Gastroesophageal sphincter (tissue), 3 donors: Measurements from ENCODE around the gene ABHD12.

Experiments used
- CTCF ChIP-seq, 4 experiments: fragments of 200-600 bp in 2 of 4; fragments of 450-650 bp in 2 of 4; sonication (generic) in 1 of 4; IDR thresholded peaks; one replicate each; pipeline ENCODE4 v1.5.1; 2017 to 2019; ENCODE audit warnings: antibody characterized with exemption in 4 of 4, mild to moderate bottlenecking in 2 of 4, moderate library complexity in 2 of 4
- EP300 ChIP-seq: sonication (generic); formaldehyde crosslinking; IDR thresholded peaks from one replicate; pipeline ENCODE4 v1.6.1; 2017; ENCODE audit warnings: antibody characterized with exemption, mild to moderate bottlenecking
- POLR2A ChIP-seq, 2 donors: fragments of 450-650 bp; IDR thresholded peaks; one replicate each; pipeline ENCODE4 v1.6.1; 2017; ENCODE audit warnings: antibody characterized with exemption in 2 of 2, mild to moderate bottlenecking in 2 of 2, moderate library complexity in 1 of 2
- POLR2AphosphoS5 ChIP-seq: sonication (generic); formaldehyde crosslinking; IDR thresholded peaks from one replicate; pipeline ENCODE4 v1.6.1; 2017; ENCODE audit warnings: antibody characterized with exemption

DNA sequence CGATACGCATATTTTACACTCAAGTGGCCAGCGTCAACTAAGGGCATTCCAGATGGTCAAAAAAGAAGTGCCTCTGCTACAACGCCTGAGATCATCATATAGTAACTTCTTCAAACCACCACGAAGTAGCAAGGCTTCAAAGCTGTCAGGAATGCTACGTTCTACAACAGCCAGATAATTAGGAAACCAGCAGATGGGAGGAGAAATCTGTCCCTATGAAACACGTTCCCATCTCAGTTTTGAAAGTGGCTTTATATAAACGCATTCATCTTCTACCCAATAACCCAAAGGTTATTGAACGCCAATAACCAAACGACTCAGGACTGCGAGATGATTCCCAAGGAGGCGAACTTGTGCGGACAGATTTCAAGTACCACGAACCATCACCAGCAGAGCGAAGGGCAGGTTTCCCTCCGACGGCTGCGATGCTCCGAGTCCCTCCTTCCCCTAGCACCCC, 1.2 kb downstream of the ABHD12 start:
- TF ChIP-seq CTCF (IDR thresholded peaks at IDR 0.05) (no peak), POLR2A (IDR thresholded peaks at IDR 0.05) (no peak), EP300 (no peak), POLR2AphosphoS5 (no peak)
